HepG2 (cell line): ENCODE results near the gene COL5A1. TPM values are rescaled to one million over a fixed set of nuclear protein-coding genes. Genes with fewer than 3 reads are reported as not detected.

Experiments used
- ATAC-seq: fragments of 200-7000 bp; cut with Tn5 transposase; 3 replicates; pipeline ENCODE4 v1.9.1; 2020; ENCODE audit warnings: mild to moderate bottlenecking, moderate library complexity
- BruUV-seq: library from RNA; stranded (reverse); fragments of 400-500 nt; replicated peaks from 2 replicates; lab custom pipeline; 2021; lab: Mats Ljungman, UMichigan
- CTCF ChIA-PET: fragments of 300-600 bp; formaldehyde crosslinking; extraction: SDS; loops from one replicate; lab custom pipeline; 2021; ENCODE audit warnings: low total read pairs, inconsistent platforms, low intra/inter-chr PET ratio; lab: Yijun Ruan, JAX
- POLR2A ChIA-PET: fragments of 350-600 bp; sonication (Branson Sonifier 250); formaldehyde crosslinking; loops from one replicate; lab custom pipeline; 2020; ENCODE audit warnings: antibody characterized with exemption, inconsistent platforms; lab: Yijun Ruan, JAX
- DNase-seq: peaks from one replicate; pipeline ENCODE4 v3.0.0-alpha.2; 2015; ENCODE audit warnings: low spot score
- FAIRE-seq: peaks from 3 replicates; lab custom pipeline; 2011; peaks lifted over from hg19 to GRCh38; lab: Jason Lieb, UNC
- H2AFZ ChIP-seq: one replicate; pipeline ENCODE4 v1.6.1; 2011; ENCODE audit warnings: low read length, inconsistent platforms
- H3K27ac ChIP-seq: fragments of 300-600 bp; 3 replicates; pipeline ENCODE4 v1.8.0; 2011; ENCODE audit warnings: mixed run types, mild to moderate bottlenecking, mixed read lengths, low read length, inconsistent platforms; ENCODE audit not compliant: insufficient read depth; ENCODE audit errors: extremely low read length
- H3K27me3 ChIP-seq, 2 experiments: fragments of 200-600 bp in 1 of 2; 2 replicates in 1 of 2; 3 replicates in 1 of 2; pipeline versions ENCODE4 v1.6.0 to v1.8.0; 2011; ENCODE audit warnings: low read length in 2 of 2, mild to moderate bottlenecking in 2 of 2, moderate library complexity in 2 of 2, inconsistent platforms in 1 of 2; ENCODE audit not compliant: insufficient read depth in 2 of 2, control insufficient read depth in 1 of 2
- H3K36me3 ChIP-seq, 2 experiments: fragments of 200-600 bp in 1 of 2; replicated peaks in 1 of 2; 2 replicates in 1 of 2; 3 replicates in 1 of 2; pipeline versions ENCODE4 v1.5.1 to v1.8.0; 2011; ENCODE audit warnings: low read length in 2 of 2, inconsistent platforms in 1 of 2; ENCODE audit not compliant: insufficient read depth in 2 of 2, control insufficient read depth in 1 of 2
- H3K4me1 ChIP-seq: 2 replicates; pipeline ENCODE4 v1.5.1; 2012; ENCODE audit warnings: low read length, inconsistent platforms; ENCODE audit not compliant: insufficient read depth
- H3K4me2 ChIP-seq: 2 replicates; pipeline ENCODE4 v1.6.0; 2011; ENCODE audit warnings: low read depth, low read length, inconsistent platforms
- H3K4me3 ChIP-seq, 3 experiments: fragments of 200-600 bp in 1 of 3; sonication (generic), shearing (Covaris generic) in 1 of 3; replicated peaks in 1 of 3; 2 replicates each; pipeline ENCODE4 v1.5.1; 2011 to 2016; ENCODE audit warnings: low read length in 3 of 3, inconsistent platforms in 2 of 3, low read depth in 2 of 3, mild to moderate bottlenecking in 2 of 3, control low read depth in 1 of 3, mixed read lengths in 1 of 3; ENCODE audit not compliant: insufficient read depth in 1 of 3
- H3K79me2 ChIP-seq: one replicate; pipeline ENCODE4 v1.6.1; 2011; ENCODE audit warnings: low read length, inconsistent platforms; ENCODE audit not compliant: insufficient read depth
- H3K9ac ChIP-seq: 2 replicates; pipeline ENCODE4 v1.6.0; 2011; ENCODE audit warnings: mild to moderate bottlenecking, low read depth, low read length, inconsistent platforms; ENCODE audit not compliant: insufficient read depth
- H3K9me3 ChIP-seq: 2 replicates; pipeline ENCODE4 v1.5.1; 2012; ENCODE audit warnings: mild to moderate bottlenecking, low read length
- H4K20me1 ChIP-seq: 2 replicates; pipeline ENCODE4 v1.6.0; 2011; ENCODE audit warnings: inconsistent platforms, mild to moderate bottlenecking, low read length, moderate library complexity; ENCODE audit not compliant: insufficient read depth
- CCDC6 ChIP-seq: sonication (generic); formaldehyde crosslinking; IDR thresholded peaks from 2 replicates; pipeline ENCODE4 v1.8.1; 2022; ENCODE audit warnings: mild to moderate bottlenecking, missing genetic modification reagents, moderate library complexity
- NFATC3 ChIP-seq: sonication (generic); formaldehyde crosslinking; IDR thresholded peaks from 2 replicates; pipeline ENCODE4 v1.5.1; 2020; ENCODE audit warnings: mild to moderate bottlenecking, missing genetic modification reagents
- NFIB ChIP-seq: sonication (generic); formaldehyde crosslinking; IDR thresholded peaks from 2 replicates; pipeline ENCODE4 v1.9.0; 2021; ENCODE audit warnings: missing genetic modification reagents, mild to moderate bottlenecking, borderline replicate concordance
- SRF ChIP-seq: IDR thresholded peaks from 2 replicates; pipeline ENCODE4 v1.6.1; 2011; ENCODE audit warnings: mild to moderate bottlenecking, low read depth, low read length, moderate library complexity
- TAF1 ChIP-seq: sonication (generic); formaldehyde crosslinking; IDR thresholded peaks from 2 replicates; pipeline ENCODE4 v1.4.0; 2020; ENCODE audit warnings: missing genetic modification reagents
- TIGD3 ChIP-seq: sonication (generic); formaldehyde crosslinking; IDR thresholded peaks from 2 replicates; pipeline ENCODE4 v1.5.1; 2020; ENCODE audit warnings: mild to moderate bottlenecking, missing genetic modification reagents, borderline replicate concordance
- ZNF276 ChIP-seq: sonication (generic); formaldehyde crosslinking; IDR thresholded peaks from 2 replicates; pipeline ENCODE4 v1.4.0; 2020; ENCODE audit warnings: mild to moderate bottlenecking, low read depth, missing genetic modification reagents
- ZNF335 ChIP-seq: sonication (generic); formaldehyde crosslinking; IDR thresholded peaks from 2 replicates; pipeline ENCODE4 v1.4.0; 2020; ENCODE audit warnings: missing genetic modification reagents
- ZNF543 ChIP-seq: sonication (generic); formaldehyde crosslinking; IDR thresholded peaks from 2 replicates; pipeline ENCODE4 v1.4.0; 2020; ENCODE audit warnings: mild to moderate bottlenecking, missing genetic modification reagents
- ZNF687 ChIP-seq: sonication (generic); formaldehyde crosslinking; IDR thresholded peaks from 2 replicates; pipeline ENCODE4 v1.5.1; 2020; ENCODE audit warnings: mild to moderate bottlenecking, missing genetic modification reagents, moderate library complexity
- ZNF782 ChIP-seq: sonication (generic); formaldehyde crosslinking; IDR thresholded peaks from 2 replicates; pipeline ENCODE4 v1.4.0; 2020; ENCODE audit warnings: missing genetic modification reagents, mild to moderate bottlenecking, borderline replicate concordance
- WGBS: methylation state at CpG from one replicate; pipeline ENCODE4 v1.1.6; 2017; ENCODE audit warnings: low lambda C conversion rate; 5-methylcytosine and 5-hydroxymethylcytosine counted together
- in situ Hi-C: cut with HindIII; loops from 2 replicates; pipeline ENCODE4 v1.10.0; 2017; ENCODE audit warnings: low pct_unique_long_range_greater_than_20kb; ENCODE audit not compliant: extremely low pct_ligation_motif_present
- intact Hi-C: fragments of 100-400 bp; cut with micrococcal nuclease; formaldehyde crosslinking; loops from one replicate; pipeline ENCODE4 v1.10.0; 2022; ENCODE audit not compliant: unreplicated experiment
- polyA plus RNA-seq, 8 experiments: library from polyadenylated mRNA; depleted of rRNA in 3 of 8; stranded (reverse) in 7 of 8; unstranded in 1 of 8; fragments of >200 nt; fragmentation: Illumina TruSeq in 4 of 8; extraction: Trizol in 4 of 8; gene quantifications; 2 replicates each; pipeline versions ENCODE4 v1.2.1 to v1.2.3, GENCODE V29; 2011 to 2016; ENCODE audit warnings: low read depth in 4 of 8, missing spikeins in 1 of 8, mixed read lengths in 1 of 8; ENCODE audit not compliant: insufficient read depth in 1 of 8
- total RNA-seq, 5 experiments: library from RNA; depleted of rRNA; stranded (reverse); fragments of >200 nt; fragmentation: Illumina TruSeq; extraction: Trizol; gene quantifications; 2 replicates each; pipeline ENCODE4 v1.2.3, GENCODE V29; 2016; ENCODE audit warnings: low read depth in 1 of 5

COL5A1 gene
- total and polyA plus RNA-seq, 2 of the 13 experiments (the other 11 are each of a cell fraction or from before 2014, with no cell fraction given) = not detected

DNA sequence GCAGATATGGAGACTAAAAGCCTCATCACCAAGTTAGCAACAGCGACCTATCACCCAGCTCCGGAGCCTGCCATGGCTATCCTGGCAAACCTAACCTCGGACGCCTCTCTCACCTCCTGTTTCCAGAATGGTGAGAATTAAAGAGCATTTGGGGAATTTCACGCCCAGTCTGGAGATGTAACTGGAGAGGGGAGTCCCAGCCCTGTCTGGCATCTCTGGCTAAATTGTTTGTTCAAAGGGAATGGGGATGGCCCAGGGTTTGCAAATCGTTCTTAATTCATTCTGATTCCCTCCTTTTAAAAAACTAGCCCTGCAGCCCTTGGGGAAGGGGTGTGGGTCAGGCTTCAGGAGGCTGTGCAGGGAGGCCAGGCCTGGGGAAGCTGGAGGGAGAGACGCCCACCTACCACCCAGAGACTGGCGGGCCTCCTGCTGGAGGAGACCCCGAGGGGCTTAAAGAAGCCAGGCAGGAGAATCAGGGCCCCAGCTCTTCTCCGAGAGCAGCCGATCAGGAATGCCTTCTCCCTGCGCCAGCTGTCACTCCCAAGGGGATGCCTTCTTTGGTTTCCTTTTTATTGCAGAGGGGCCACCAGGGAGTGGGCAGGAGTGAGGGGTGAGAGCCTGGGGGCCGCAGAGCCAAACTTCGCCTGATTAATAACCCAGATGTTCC is 964 bp upstream of the COL5A1 start:
- H3K4me3 ChIP-seq = no peak overlapping the region; a peak in 1 of 6 replicates
- in situ Hi-C loops (no loop called here), intact Hi-C loops (no loop called here)
- ChIA-PET POLR2A (no interaction called here), CTCF (no interaction called here)
- no TSS peak for BruUV-seq
- no peaks in the 10 kb centered on the region for H3K79me2 ChIP-seq
- no peak overlapping the region for H2AFZ ChIP-seq
- peaks cover 4 to 70% of the 10 kb centered on the region in 2 experiments; a peak in 4 of 5 replicates for H3K27me3 ChIP-seq
- DNase-seq (no peak), FAIRE-seq (no peak), ATAC-seq (no peak)
- H3K27ac ChIP-seq = no peak overlapping the region
- H3K4me1 ChIP-seq = no peaks in the 10 kb centered on the region
- no peaks in the 10 kb centered on the region for H3K36me3 ChIP-seq
- no peaks in the 10 kb centered on the region for H3K9me3 ChIP-seq
- no peaks in the 10 kb centered on the region for H4K20me1 ChIP-seq
- H3K4me2 ChIP-seq = no peak overlapping the region; the same call in 1 of the 2 replicates
- TF ChIP-seq TAF1 = no peak
- no peak for TF ChIP-seq ZNF335 (CRISPR knock-in tag)
- TF ChIP-seq CCDC6 = no peak
- TF ChIP-seq TIGD3 (CRISPR knock-in tag) = no peak
- no peak for TF ChIP-seq NFATC3 (CRISPR knock-in tag)
- TF ChIP-seq ZNF782 = no peak
- TF ChIP-seq ZNF543 (CRISPR knock-in tag) = no peak
- TF ChIP-seq NFIB = no peak
- TF ChIP-seq SRF = no peak
- TF ChIP-seq ZNF687 = no peak
- TF ChIP-seq ZNF276 (CRISPR knock-in tag) = no peak
- H3K9ac ChIP-seq = no peak overlapping the region
- WGBS = 40% methylated on average over 10 of the region's 14 CpGs
